Posterior cingulate gyrus (tissue), 11 donors: ENCODE data around the gene SRI.

Experiments used
- DNase-seq, 10 donors: peaks; one replicate each; pipeline versions ENCODE4 v3.0.0 to v3.0.0-alpha.2; 2020 to 2021; ENCODE audit warnings: mixed read lengths in 3 of 10
- intact Hi-C: fragments of 100-400 bp; cut with DNase I; formaldehyde crosslinking; loops from one replicate; pipeline ENCODE4 v1.15.1; 2023

The SRI gene

DNA sequence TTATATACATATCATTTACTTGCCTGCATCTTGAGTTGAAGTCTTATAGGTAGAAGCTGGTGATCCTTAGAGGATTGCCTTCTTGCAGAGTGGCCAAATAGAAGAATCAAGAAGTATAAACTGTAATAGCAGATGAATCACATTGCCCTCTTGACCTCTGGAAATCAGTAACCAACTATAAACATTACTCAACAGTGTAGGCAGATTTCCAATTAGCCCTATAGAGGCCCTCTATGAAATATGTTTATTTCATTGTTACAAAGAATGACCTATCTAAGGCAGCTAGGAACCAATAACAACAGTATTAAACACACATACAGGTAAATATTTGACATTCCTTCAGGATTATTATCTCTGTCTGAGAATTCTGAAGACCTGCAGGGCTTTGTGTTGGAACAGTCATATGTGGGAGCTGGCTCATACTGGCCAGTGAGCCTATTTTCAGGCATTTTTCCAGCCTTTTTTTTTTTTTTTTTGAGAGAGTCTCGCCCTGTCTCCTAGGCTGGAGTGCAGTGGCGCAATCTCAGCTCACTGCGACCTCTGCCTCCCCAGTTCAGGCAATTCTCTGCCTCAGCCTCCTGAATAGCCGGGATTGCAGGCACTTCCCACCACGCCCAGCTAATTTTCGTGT, 7.2 kb upstream of the SRI start:
- DNase-seq = no peak
- intact Hi-C loops = no loop called here

GRCh38 chr7:88226201-88226600, 6.4 kb upstream of the SRI start:
- intact Hi-C loops = no loop called here
- DNase-seq = no peak

GRCh38 chr7:88224601-88225275, 4.9 kb upstream of the SRI start:
- DNase-seq = no peak
- intact Hi-C loops = no loop called here

GRCh38 chr7:88223265-88223664, 3.4 kb upstream of the SRI start:
- intact Hi-C loops = no loop called here
- DNase-seq = no peak

DNA sequence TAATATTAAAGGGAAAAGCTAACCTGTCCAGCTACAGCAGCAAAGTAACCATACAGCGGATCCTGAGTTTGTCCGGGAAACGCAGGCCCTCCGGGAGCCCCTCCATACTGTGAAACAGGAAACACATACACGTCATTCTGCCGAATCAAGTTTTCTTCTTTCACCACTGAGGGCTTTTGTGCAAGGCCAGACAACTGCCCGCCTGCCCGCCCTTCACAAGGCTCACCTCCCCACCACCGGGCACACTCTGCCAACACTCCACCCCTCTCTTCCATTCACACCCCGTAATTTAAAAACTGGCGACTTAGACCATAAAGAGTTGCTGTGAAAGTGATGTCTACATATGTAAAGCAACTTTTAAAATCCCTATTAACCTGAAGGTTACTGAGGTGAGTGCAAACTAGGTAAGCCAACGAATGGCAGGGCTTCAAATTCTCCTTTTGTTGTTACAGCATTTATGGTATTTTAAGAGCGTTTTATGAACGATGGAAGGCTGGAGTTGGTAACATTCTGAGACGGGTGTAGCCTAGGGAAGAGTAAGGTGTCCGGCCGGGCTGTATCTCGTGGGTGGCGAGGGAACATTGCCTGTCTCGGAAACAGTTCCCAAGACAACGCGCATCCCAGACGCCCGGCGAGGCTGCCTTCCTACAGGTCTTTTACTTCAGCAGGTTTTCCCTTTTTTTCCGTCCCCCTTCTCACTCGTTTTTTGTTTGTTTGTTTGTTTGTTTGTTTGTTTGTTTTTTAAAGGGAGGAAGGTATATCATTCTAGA, 817 bp downstream of the SRI start:
- intact Hi-C loops = no loop called here
- DNase-seq = peak; percentile 18 to 93 (median 51)

DNA sequence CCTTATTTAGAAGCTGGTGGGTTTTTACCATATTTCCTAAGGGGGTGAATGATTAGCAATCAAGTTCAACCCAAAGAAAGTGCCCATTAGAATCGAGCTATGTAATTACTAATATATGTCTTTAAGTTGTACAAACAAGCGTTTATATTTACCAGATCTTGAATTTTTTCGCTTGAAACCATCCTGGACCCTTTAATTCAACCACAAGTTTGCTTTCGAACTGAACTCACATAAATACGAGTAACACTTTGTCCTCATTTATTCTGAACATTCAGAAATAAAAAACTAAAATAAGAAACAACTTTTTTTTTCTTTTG, 1.5 kb downstream of the SRI start:
- DNase-seq = no peak
- intact Hi-C loops = no loop called here

DNA sequence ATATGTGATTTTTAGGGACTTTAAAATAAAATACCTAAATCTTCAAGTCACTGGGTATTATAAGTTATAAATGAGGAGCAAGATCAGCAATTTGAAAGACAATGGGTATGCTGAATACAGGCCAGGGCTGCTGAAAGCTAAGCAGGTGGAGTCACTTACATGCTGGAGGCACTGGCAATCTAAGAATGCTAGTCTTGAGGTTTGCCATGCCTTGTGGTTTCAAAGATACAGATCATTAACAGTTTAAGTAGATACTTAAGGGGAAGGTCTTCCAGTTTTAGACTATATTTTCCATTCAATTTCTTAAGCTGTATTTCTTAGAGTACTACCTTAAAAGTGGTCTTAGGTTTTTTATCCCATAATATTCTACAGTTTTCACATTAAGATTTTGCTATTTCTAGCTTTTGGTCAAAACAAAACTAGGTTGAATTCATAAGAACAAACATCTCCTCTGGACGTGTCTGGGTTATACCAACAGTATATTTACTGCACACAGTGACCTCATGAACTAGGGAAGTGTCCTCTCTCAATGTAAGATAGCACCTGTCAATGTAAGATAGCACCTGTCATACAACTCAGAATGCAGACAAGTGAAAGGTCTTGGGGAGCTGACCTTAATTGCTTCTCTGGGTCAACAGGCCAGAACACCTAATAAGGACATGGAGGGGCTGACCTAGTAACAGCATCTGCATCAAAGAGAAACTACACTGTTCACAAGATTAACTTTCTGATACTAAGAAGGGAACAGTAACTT, 2.0 kb downstream of the SRI start:
- DNase-seq = no peak
- intact Hi-C loops = no loop called here

DNA sequence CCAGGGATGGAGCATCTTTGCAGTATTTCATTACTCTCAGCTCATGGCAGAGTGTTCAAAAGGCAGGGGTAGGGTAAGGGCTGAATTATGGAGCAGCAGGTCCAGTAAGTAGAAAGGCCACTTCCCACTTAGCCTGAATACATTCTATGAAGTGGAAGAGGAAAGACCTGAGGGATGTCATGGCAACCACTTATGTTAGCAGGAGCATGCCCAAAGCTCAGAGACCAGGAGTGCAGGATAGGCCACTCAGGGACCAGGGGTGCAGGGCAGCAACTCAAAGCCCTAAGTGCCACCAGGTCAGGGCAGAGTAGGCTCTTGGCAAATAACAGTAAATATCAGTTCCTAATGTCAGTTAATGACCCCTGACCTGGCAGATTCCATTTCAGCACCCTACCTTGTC, 3.6 kb downstream of the SRI start:
- DNase-seq = peak in 1 of 10 donors; percentile 39
- intact Hi-C loops = no loop called here

- intact Hi-C loops = no loop called here
- no peak for DNase-seq
Measured at GRCh38 chr7:88215295-88215694, 4.5 kb downstream of the SRI start.

DNA sequence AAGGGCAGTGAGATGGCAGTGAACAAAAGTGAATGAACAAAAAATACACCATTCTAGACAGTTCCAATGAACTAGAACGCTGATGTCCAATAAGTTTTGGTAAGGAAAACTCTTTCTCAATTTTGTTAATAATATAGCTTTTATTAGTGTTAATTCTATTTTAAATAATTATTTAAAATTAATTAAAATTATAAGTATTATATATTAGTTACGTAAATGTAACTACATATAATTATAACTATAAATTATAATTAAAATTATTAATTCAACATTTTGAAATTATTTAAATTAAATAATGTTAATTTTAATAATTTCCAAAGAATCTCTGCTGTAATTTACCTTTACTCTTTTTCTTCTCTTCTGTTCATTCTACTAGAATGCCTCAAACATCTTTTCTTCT, 5.4 kb downstream of the SRI start:
- intact Hi-C loops = no loop called here
- no peak for DNase-seq

GRCh38 chr7:88212918-88213317, 6.9 kb downstream of the SRI start:
- DNase-seq = no peak
- intact Hi-C loops = no loop called here

DNA sequence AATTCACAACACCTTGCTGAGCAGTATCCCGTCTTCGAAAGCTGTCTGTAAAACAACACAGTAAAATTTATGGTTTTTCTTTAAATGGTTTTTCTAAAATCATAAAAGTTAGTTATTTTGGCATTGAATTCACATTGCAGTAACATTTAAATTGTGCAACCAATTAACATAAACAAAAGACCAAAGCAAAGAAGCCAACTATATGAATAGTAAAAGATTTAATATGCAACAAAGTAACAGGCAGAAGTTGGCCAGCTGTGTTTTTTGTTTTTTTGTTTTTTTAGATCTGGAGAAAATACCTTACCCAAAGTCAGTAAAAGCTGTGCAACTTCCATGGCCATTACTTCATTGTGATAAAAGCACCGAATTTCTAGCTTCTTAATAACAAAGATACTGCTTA, 11.3 kb downstream of the SRI start:
- intact Hi-C loops = no loop called here
- no peak for DNase-seq

DNA sequence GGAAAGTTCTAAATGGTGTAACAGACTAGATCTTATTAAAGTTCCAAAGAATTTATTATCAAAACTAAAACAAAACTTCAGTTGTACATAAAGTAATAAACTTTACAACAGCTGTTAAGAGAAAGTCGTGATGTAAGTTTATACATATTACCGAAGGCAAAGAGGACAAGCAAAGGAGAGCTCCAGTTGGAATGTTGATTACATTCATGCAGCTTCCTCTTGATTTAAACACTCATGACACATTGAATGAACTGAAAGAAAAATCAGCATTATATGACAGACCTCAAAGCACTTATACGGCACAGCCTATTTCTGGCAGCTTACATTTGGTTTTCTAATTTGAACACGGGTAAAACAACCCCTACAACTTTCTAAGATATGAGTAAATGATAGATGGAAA, 13.6 kb downstream of the SRI start:
- DNase-seq = no peak
- intact Hi-C loops = no loop called here

DNA sequence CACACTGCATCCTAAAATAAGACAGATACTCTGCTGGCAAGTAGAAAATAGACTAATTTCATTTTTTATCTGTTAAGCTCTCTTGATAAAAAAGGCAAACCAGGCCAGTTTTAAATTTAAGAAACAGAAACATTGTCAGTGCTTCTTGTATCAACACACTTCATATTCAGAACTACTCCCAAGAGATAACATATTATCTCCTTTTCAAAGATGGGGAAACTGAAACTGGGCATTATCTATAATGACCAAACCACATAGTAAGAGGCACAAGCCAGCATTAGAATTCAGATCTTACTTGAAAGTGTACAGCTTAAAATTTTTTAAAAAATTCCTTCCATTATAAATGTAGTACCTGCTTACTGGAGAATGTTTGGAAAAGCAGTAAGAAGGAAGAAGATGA, 14.7 kb downstream of the SRI start:
- no peak for DNase-seq
- intact Hi-C loops = no loop called here

GRCh38 chr7:88204525-88205110, 15.2 kb downstream of the SRI start:
- no peak for DNase-seq
- intact Hi-C loops = no loop called here

DNA sequence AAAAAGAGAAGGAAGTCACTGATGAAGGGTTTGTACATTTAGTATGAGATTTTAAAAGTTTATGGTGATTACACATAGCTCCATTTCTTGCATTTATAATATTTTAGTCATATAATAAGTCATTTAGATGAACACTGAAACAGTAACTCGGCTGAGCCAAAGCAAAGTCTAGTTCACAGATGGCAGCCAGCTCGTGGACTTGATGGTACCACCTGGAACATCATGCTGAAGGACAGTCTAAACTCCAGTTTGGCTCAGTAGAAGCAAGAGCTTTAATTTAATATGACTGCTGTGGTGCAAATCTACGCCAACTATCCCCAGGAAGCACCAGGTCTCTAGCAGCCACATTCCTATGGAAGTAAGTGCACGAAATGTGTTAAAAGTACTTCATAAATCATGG, 16.4 kb downstream of the SRI start:
- no peak for DNase-seq
- intact Hi-C loops = no loop called here

DNA sequence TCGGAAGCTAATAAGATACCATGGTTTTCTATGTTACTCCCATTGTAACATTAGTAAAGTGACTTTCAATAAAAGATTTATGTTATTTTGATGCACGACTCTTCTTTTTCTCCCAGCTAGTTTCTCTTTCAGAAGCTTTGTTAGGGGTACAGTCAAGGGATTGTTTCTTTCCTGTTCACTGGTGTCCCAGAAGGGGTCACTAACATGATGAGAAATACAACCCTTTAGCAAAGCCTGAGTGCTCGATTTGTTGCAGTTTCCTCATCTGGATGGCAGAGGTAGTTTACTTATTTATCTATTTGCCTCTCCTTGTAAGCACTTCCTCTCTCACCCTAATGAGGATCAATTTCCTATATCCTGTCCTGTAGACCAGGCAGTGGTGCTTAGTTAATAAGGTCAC, 17.0 kb downstream of the SRI start:
- no peak for DNase-seq
- intact Hi-C loops = no loop called here

DNA sequence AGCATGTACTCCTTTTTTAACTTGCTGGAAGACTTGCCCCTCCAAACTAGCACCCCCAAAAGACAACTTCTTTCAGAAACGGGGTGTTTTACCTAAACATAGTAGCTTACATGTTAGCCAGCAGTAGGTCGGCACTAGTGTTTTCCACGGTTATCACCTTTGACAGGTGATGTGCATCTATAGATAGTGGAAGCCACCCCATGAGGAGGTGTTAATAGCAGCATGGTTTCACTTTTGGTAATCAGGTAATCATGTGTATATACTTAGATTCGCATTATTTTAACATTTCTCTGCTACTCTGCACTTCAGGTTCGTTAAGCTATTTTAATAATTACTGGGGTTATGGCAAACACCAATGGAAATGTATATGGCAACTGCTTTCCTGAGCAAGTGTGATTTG, 17.6 kb downstream of the SRI start:
- intact Hi-C loops = no loop called here
- no peak for DNase-seq

- DNase-seq = no peak
Measured at GRCh38 chr7:88201305-88201704, 18.5 kb downstream of the SRI start.

DNA sequence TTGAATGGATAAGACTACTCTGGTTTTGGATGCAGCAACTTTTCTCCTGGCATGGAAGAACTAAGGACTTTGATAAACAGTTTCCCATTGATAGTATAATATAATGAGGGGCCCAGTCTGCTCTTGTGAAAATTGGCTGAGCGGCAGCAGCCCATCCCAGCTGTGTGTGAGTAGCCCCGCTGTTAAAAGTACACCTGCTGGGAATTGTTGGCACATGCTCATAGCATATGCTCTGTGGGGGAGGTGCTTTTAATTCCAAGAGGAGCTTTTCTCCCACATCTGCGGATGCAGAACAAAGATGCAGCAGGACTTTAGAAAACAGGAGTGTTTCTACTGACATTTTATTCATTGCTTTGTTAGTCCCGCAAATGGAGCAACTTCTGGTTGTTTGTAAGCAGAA, 19.0 kb downstream of the SRI start:
- DNase-seq = peak in 3 of 10 donors; percentile 11 to 74 (median 22)
- intact Hi-C loops = no loop called here

More at GRCh38 chr7:88201305-88201704, 18.5 kb downstream of the SRI start:
- intact Hi-C loops = no loop called here

- DNase-seq = no peak
- intact Hi-C loops = no loop called here
Measured at GRCh38 chr7:88200261-88200660, 19.6 kb downstream of the SRI start.
